Sigmoid colon (tissue), 4 donors: ENCODE data around the gene TTLL8.

ENCODE experiments used
- CTCF ChIP-seq, 4 experiments: fragments of 450-650 bp in 3 of 4; fragments of 200-600 bp in 1 of 4; IDR thresholded peaks; one replicate each; pipeline ENCODE4 v1.5.1; 2016 to 2019; ENCODE audit warnings: antibody characterized with exemption in 4 of 4, mild to moderate bottlenecking in 3 of 4, moderate library complexity in 2 of 4
- EP300 ChIP-seq, 4 donors: sonication (generic); formaldehyde crosslinking; IDR thresholded peaks; one replicate each; pipeline ENCODE4 v1.6.1; 2017; ENCODE audit warnings: antibody characterized with exemption in 4 of 4
- POLR2A ChIP-seq, 2 donors: fragments of 450-650 bp; IDR thresholded peaks; one replicate each; pipeline ENCODE4 v1.6.1; 2016; ENCODE audit warnings: antibody characterized with exemption in 2 of 2, mild to moderate bottlenecking in 2 of 2, moderate library complexity in 2 of 2
- POLR2AphosphoS5 ChIP-seq, 4 donors: sonication (generic); formaldehyde crosslinking; IDR thresholded peaks; one replicate each; pipeline ENCODE4 v1.6.1; 2017; ENCODE audit warnings: antibody characterized with exemption in 4 of 4

GRCh38 chr22:49979587-49980264, 78.4 kb downstream of the TTLL8 start:
- TF ChIP-seq CTCF (IDR thresholded peaks at IDR 0.05) (peak in 3 of 4 experiments; percentile 27 to 45 (median 41)), POLR2A (IDR thresholded peaks at IDR 0.05) (no peak), POLR2AphosphoS5 (IDR thresholded peaks at IDR 0.05) (no peak), EP300 (IDR thresholded peaks at IDR 0.05) (no peak)
